OCI-LY3 (cell line): ENCODE data around the gene ANKRD65.

ENCODE experiments used
- EZH2phosphoT487 ChIP-seq: fragments of 200-600 bp; shearing (Covaris generic); IDR thresholded peaks from 2 replicates; pipeline ENCODE4 v1.6.1; 2018; ENCODE audit warnings: antibody characterized with exemption, mixed run types, low read depth
- TF ChIP-seq, protein P1 (sequence below): fragments of 200-600, 300-600 bp; sonication (generic); IDR thresholded peaks from 2 replicates; pipeline ENCODE4 v1.5.1; 2014; ENCODE audit warnings: antibody characterized with exemption, low read length, low read depth

DNA sequence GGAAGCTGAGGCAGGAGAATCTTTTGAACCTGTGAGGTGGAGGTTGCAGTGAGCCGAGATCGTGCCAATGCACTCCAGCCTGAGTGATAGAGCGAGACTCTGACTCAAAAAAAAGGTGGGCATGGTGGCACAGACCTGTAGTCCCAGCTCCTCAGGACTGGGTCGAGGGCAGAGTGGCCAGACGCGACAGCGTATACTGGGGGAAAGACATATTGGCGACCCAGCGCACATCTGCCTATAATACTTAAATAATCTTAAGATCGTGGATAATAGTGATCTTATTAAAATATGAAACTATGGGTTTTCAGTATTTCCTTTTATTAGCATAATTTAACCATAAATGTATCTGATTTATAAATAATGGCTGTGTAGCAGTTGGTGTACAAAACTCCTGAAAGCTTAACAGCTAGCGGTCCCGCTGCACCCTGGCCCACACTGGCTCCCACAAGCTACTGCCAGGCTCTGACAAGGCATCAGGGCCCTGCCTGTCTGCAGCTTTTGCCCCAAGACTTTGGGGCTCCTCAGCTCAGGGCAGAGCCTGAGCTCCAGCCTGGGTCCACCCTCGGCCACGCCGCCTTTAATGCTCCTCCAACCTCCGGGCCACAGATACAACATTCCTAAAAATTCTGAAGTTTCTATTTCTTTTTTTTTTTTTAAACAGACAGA, 43.4 kb downstream of the ANKRD65 start:
- TF ChIP-seq, protein P1, sequence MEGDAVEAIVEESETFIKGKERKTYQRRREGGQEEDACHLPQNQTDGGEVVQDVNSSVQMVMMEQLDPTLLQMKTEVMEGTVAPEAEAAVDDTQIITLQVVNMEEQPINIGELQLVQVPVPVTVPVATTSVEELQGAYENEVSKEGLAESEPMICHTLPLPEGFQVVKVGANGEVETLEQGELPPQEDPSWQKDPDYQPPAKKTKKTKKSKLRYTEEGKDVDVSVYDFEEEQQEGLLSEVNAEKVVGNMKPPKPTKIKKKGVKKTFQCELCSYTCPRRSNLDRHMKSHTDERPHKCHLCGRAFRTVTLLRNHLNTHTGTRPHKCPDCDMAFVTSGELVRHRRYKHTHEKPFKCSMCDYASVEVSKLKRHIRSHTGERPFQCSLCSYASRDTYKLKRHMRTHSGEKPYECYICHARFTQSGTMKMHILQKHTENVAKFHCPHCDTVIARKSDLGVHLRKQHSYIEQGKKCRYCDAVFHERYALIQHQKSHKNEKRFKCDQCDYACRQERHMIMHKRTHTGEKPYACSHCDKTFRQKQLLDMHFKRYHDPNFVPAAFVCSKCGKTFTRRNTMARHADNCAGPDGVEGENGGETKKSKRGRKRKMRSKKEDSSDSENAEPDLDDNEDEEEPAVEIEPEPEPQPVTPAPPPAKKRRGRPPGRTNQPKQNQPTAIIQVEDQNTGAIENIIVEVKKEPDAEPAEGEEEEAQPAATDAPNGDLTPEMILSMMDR = no peak
- TF ChIP-seq EZH2phosphoT487 = no peak
